NCI-H1048 (cell line): ENCODE data around the gene TBC1D21.

ENCODE experiments used
- DNase-seq: peaks from one replicate; lab custom pipeline; 2025; lab: John Stamatoyannopoulos, UW

TBC1D21 gene

GRCh38 chr15:73889053-73889761 lies 15.8 kb downstream of the TBC1D21 start:
- no peak for DNase-seq

- DNase-seq = no peak
Observed at GRCh38 chr15:73889762-73890124, 16.4 kb downstream of the TBC1D21 start.

DNA sequence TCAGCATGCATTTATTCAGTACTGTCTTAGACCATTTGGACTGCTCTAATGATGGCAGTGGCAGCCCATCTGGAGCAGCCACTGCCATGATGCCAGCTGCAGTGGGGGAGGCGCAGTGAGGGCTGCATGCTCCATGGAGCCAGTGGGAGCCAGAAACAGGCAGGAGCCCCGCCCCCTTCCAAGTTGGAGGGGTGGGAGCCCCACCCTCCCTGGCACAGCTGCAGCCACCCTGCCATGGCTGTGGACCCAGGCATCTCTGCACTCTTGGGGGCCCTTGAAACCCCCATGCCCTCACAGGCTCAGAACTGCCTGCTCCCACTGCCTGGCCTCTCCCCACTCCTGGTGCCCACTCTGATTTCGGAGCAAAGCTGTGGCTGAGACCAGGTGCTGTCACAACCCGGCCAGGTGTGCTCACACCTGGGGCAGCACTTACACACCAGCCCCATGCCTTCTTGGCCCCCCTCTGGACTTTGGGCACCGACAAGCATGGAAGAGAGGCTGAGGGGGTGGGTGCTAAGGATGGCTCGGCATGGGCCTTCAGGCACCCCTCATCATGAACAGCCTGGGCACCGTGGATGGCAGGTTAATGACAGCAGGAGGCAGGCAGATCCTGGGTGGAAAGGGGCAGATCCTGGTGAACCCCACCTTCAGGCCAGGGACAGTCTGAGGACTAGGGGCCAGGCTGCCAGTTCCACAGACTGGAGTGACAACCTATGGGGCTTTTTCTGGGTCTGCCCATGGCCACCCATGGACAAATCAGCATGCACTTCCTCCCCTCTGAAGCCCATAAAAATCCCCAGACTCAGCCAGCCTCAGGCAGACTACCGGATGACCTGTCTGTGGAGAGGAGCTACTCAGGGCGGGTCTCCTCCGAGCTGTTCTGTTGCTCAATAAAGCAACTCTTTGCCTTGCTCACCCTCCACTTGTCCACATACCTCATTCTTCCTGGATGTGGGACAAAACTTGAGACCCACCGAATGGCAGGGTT lies 18.3 kb downstream of the TBC1D21 start:
- DNase-seq = no peak

DNA sequence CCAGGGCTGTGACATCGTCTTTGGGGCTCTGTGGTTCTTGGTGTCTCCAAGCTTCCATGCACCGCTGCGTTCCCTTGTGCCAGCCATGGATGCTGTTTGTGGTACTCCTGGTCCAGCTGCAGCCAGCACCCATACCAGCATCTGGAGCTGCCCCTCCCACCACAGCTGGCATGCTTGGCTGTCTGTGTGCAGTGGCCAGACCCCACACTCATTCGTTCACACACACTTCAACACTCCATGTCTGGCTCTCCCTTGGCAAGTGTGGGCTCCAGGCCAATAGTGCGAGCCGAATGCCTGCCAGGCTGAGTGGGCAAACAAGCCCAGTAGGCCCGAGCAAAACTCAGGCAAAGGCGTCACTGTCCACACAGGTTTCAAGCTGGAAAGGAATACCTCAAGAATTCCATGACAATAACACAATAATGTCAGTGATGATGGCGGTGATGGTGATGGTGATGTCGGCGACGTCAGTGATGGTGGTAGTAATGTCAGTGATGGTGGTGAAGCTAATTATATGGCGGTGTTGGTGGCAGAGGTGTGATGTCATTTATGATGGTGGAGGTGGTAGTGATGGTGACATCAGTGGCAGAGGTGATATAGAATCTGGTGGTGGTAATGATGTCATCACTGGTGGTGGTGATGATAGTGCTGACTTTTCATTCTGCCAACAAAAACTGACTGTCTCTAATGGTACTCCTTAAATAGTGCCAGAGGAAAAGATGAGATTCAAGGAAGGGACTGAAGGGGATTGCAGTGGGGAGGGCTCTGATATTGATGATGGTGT lies 19.3 kb downstream of the TBC1D21 start:
- DNase-seq = no peak

DNA sequence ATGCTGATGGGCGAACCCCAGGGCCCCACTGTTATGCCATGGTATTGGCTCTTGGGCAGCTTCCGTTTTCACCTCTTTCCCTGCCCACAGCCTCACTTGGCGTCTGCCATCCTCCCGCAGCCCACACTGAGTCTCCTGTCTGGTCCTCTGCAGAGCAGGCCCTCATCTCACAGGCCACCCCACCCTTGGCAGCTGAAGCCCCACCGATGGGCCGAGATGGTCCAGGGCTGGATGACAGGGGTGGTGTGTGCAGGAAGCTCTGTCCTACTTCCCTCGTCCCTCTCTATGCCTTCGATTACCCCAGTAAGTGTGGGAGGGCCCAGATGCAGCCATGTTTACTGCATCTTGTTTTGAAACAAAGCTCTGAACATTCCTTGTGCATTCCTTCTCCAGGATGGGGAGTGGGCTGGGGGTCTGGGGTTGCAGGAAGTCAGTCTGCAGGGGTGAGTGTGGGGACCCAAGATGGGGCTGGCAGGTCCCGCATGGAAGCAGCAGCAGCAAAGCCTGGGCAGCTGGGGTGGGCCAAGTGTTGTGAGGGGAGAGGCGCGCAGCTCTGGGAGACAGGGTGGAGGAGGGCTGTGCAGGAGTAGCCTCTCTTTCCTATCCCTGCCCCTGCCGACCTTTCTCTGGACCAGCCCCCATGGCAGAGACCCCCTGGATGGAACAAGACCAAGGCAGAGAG lies 20.9 kb downstream of the TBC1D21 start:
- no peak for DNase-seq

DNA sequence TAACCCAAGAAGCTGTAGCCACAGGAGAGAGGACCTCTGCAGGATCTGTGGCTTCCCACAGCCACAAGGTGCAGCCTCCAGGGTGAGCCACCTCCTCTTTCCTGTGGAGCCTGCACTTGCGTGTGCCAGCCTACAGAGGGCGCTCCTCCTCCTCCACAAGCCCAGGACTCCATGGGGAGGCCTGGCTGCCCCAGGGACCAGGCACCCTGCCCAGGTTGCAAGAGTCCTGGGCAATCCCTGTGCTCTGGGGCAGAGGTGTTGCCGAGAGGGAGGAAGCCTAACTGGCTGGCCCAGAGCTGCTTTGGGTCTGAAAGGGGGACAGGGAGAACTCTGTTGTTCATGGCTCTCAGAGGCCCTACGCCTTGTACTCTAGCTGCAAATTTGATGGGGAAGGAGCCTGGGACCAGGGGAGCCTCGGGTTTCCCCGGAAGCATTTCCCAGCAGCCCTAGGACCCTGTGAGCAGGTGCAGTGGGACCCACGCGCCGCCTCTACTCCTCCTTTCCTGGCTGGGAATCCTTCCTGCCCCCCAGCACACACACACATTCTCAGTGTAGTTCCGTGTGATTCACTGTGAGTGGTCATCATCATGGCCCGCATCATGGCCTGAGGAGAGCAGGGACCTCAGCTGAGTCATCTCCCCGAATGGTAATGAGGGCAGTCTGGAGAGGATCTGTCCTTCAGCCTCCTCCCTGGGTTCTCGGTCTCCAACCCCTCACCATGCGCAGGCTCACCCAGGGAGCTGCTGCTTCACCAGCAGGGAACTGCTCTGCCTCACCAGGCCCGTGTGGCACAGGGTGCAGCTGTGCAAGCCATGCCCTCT lies 24.3 kb downstream of the TBC1D21 start:
- peak; percentile 19 for DNase-seq

- DNase-seq = no peak
Observed at GRCh38 chr15:73899197-73900094, 26.1 kb downstream of the TBC1D21 start.

DNA sequence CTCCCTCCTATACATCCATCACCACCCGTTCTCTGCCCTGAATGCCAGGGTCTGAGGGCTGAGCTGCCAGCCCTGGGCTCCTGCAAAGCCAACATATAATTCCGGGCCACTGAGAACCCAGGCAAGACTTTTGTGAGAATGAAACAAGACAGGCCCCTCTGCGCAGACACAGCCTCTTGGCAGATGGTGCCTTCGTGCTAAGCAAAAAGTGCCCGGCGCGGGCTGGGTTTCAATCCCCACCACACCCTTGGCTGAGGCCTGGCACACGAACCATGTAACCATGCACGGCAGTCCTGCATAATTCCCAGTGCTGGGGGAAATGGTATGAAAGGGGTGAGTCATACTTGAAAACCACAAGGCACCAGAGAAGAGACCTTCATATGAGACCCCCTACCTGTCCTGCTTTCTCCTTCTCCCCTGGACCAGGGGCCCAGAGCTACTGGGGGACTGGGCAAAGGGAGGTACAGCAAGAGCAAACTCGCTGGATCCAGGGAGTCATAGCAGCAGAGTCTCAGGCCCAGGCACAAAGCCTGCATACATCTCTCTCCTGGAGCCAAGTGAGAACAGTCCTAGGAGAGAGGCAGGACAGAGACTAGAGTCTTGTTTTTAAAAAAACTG lies 26.8 kb downstream of the TBC1D21 start:
- DNase-seq = no peak

DNA sequence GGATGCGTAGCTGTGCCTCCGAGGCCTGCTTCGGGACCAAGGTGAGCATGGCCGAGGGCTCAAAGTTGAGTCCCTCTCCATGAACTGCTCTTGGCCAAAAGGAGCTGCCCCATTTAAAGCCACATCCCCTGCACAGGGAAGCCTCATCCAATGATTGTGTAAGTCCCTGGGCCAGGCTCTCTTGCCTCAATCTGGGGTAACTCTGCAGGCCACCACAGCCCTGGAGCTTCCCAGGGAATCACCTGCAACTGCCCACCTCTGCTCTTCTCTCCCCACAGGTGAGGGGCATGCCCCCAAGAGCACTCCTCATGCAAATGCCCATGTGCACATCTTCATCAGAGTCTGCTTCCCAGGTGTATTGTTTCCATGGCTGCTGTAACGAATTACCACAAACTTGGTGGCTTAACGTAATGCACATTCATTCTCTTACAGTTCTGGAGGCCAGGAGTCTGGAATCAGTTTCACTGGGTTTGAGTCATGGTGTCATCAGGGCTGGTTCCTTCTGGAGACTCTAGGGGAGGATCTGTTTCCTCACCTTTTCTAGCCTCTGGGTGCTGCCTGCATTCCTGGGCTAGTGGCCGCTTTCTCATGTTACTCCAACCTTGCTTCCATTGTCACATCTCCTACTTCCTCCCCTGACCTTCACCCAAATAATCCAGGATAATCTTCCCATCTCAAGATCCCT lies 27.9 kb downstream of the TBC1D21 start:
- DNase-seq = no peak

GRCh38 chr15:73902121-73903020 lies 29.0 kb downstream of the TBC1D21 start:
- DNase-seq = no peak

- no peak for DNase-seq
Observed at GRCh38 chr15:73904026-73904815, 30.9 kb downstream of the TBC1D21 start.

DNA sequence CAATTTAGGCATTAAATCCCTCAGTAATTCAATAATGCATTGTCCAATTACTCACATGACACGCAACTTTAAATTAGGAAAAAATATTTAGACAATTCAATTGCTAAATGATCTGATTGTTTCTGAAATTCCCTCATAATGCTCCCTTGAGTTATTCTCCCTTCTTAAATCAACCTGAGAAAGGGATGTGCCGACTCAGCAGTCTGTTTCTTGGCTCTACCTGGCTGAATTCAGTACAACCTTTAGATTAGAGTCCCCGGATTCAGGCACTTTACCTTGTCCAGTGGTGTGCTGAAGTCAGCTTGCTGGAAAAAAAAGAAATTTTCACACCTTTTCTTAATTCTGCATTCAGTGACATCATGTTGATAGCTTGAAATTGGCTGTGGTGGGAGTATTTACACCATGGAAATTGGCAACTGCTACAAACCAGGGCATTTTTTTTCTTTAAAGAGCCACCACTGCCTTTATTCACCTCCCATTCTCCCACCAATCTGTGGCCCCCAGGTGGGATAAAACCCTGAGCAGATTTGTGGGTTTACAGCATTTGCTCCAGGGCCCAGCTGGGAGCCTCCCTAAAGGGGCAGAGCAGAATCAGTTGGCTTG lies 32.0 kb downstream of the TBC1D21 start:
- no peak for DNase-seq

- DNase-seq = no peak
Observed at GRCh38 chr15:73906346-73907034, 33.1 kb downstream of the TBC1D21 start.

DNA sequence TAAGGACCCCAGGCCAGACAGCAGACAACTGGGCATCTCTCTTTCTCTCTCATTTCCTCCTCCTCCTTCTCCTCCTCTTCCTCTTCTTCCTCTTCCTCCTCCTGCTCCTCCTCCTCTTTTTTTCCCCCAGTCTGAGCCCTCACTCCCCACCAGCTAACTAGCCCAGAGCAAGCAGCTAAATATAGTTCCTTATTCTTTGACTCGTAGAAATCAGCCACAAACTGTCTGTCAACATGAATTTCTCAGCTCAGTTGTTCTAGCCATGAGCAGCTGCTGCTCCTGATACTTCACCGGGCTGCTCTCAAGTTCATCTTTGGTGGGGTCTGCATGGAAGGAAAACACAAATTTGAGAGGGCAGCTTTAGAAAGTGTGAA lies 33.7 kb downstream of the TBC1D21 start:
- DNase-seq = no peak

DNA sequence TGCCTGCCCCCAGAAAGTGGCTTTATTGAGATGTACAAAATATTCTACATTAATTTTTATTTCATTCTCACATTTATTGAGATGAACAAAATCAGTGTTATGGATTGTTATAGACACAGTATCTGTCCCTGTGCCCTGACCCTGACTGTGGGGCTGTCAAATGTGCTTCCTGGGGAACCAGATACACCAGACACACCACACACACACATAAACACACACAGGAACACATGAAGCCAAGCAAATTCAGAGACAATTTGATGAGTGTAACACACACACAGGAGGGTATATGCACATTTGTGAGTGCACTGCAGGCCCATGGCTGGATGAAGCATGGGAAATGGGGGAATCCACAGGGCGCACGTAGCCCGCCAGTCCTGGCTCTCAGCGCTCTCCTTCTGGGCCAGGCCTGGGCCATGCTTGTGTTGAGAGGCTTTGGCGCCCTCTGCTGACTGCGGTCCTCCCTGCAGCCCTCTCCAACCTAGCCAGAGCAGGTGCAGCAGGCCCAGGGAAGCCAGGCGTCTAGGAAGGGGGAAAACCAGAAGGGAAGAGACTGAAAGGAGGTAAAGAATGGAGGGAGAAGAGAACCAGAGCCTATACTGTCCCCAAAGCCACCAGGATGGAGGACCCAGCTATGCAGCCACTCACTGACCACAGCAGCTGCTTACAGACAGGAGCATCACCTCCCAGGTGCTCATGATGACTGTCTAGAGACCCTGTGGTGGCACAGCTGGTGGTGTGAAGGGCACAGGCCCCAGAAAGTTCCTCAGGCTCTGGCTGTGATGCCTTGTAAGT lies 34.9 kb downstream of the TBC1D21 start:
- DNase-seq = peak; percentile 39
